Medulla oblongata (tissue), 1 donor: ENCODE results near the gene IGFN1.

Source experiments
- DNase-seq: peaks from one replicate; pipeline ENCODE4 v3.0.0-alpha.2; 2015; ENCODE audit errors: extremely low spot score

Gene IGFN1

GRCh38 chr1:201265756-201266155 is 75.1 kb downstream of the IGFN1 start:
- DNase-seq = no peak

DNA sequence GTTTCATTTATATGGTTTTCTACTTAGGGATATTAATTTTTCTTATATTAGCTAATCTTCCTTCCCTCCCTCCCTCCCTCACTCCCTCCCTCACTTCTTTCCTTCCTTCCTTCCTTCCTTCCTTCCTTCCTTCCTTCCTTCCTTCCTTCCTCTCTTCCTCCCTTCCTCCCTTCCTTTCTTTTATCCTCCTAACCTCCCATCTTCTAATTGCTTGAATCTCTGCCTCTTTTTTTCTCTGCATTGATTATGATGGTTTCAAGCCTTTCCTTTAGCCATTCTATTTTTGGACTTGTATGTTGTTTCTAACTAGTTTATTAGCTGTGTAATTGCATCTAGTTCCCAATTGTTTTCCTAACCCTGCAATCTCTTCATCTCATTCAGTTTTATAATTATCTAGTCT is 75.7 kb downstream of the IGFN1 start:
- no peak for DNase-seq

DNA sequence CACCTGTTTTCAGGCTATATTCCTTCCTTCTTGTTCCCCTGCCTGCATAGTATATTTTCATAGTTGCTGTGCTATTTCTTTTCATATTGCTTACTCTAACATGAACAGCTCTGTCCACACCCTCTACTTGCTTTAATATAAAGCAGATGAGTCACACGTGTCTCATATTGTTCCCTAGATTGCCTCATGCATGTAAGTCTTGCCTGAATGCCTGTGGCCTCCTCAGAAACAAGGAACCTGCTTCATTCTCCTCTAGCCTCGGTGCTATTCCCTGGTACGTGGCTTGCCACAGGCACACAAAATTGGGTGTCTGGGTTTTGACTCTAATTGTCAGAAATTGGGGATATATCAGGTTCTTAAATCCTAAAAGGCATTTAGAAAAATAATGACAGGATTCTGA is 76.2 kb downstream of the IGFN1 start:
- DNase-seq = no peak

- no peak for DNase-seq
These were observed 77.0 kb downstream of the IGFN1 start for GRCh38 chr1:201267481-201268229.

DNA sequence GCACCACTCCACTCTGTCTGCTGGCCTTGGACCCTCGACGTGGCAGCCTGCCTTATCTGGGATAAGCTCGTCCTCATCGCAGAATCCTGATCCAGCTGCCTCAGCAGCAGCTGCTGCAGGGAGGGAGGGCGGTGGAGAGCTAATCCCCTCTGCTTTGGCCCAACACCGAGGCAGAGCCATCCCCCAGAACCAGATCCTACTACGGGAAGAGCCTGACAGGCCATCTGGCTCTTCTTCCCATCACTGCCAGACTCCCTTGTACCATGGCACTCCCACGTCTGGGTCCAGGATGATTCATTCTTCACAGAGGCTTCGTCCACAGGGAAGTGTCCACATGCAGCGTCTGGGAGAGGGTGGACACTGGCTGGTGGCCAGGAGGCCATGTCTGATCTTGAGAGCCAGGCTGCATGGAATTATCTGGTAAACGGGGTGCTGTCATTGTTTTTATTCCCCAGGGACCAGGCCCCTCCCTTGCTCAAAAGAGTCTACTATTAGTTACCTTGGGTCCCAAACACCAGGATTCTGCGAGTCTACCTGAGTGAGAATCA is 78.1 kb downstream of the IGFN1 start:
- no peak for DNase-seq

GRCh38 chr1:201269281-201269680 is 78.7 kb downstream of the IGFN1 start:
- DNase-seq = no peak

DNA sequence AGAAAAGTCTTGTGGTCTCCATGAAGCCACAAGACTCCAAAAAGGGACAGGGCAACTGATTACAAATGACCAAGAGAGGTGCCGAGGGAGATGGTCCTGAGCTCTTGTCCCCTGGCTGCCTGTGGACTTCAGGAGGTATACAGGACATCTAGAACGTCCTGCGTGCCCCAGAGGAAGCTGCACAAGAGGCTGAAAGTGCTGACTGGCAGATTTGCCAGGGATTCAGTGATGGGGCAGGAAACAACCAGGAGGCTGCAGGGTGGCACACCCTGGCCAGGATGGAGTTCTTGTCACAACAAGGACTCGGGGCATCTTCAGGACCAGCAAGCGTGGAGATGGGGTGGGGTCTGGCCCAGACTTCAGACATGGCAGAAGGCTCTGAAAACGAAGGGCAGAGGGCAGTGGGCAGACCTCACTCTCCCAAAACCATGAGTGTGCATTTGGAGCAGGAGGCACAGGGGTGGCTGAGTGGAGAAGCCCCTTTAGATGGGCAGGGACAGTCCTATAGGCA is 79.3 kb downstream of the IGFN1 start:
- no peak for DNase-seq

GRCh38 chr1:201270616-201271390 is 80.2 kb downstream of the IGFN1 start:
- no peak for DNase-seq

- no peak for DNase-seq
These were observed 82.2 kb downstream of the IGFN1 start for GRCh38 chr1:201272799-201273198.

DNA sequence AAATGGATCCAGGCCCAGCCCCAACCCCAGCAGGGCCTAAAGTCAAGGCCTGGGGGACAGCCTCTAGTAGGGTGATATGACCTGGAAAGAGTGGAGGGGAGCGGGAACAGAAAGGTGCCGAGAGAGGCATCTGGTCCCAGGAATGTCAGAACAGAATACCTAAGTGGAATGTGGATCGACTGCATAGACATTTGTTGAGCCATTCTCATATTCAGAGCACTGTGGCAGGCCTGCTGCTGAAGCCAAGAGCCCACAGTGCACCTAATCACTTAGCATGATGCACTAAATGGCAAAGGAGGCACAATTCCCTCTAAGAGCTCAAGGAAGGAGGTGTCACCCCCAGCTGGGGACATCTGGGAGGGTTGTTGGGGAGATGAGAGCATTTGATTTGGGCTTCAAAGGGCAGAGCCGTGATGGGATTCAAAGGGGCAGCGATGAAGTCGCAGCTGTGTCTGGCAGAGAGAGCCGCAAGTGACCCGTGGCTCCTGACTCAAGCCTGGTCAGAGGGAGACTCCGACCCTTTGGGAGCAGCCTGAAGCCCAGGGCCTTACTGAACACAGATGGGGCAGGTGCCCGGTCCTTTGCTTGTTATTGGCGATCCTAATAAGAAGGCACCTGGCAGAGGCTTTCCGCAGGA is 84.1 kb downstream of the IGFN1 start:
- no peak for DNase-seq

DNA sequence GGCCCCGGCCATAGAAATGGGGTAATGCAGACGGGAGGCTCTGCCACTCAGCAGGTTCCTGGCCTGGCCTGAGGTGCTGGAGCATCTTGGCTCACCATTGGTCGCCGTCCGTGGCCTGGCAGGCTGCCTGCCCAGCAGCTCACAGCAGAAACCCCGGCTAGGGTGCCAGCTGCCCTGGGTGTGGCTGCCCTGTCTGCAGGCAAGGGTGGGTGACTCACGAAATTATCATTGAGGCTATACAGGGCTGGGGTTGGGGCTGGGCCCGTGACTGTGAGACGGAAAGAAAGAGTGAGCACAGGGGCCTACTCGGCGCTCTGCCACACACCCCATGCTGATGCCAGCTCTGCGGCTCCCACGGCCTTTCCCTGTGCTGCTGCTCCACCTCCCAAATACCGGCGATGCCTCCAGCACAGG is 84.6 kb downstream of the IGFN1 start:
- DNase-seq = no peak

- no peak for DNase-seq
These were observed 86.3 kb downstream of the IGFN1 start for GRCh38 chr1:201276891-201277290.

- DNase-seq = no peak
These were observed 86.8 kb downstream of the IGFN1 start for GRCh38 chr1:201277441-201277840.
